Measurements from ENCODE around the gene CCL28. TPM values are rescaled to one million over a fixed set of nuclear protein-coding genes. Genes with fewer than 3 reads are reported as not detected.
"Not testable (repeated sequence)": the region's sequence is repeated elsewhere in the genome, so short reads cannot be mapped to it uniquely, and the experiment has no call there.

CCL28 gene, protein sequence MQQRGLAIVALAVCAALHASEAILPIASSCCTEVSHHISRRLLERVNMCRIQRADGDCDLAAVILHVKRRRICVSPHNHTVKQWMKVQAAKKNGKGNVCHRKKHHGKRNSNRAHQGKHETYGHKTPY
- polyA plus RNA-seq (ENCODE audit: insufficient read length in 10 of 10): 1 to 10 TPM in 1 of 10 donors, under 1 TPM in 9; 0.10 to 1.2 (median 0.24) TPM
- long read RNA-seq, donor 1: 0 reads
- long read RNA-seq, donor 2: 0 reads
- long read RNA-seq, donor 3: 0 reads
- long read RNA-seq, donor 4: 0 reads
- long read RNA-seq, donor 5: 0 reads
- long read RNA-seq, donor 6: 0 reads
- long read RNA-seq, donor 7: 0 reads
- long read RNA-seq, donor 8: 0 reads
- long read RNA-seq, donor 9: 0 reads

DNA sequence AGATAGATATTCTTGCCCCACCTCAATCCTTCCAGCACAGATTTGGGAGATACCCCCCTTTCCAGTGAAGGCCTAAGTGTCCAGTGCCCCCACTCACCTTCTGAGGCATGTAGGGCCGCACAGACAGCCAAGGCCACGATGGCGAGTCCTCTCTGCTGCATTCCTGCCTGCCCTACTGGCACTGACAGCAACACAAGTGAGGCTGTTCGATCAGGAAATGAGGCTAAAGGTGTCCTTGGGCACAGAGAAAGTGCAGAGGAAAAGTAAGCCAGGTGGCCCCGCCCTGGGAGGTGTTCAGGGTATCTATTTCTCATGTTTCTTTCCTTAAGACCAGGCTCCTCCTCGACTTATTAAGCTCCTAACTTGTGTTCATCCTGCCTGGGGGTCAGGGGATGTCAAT is at the start of gene CCL28:
CCL28 (minus strand) TSS at position 236 of the 400 bp plus-strand sequence; CDS start at position 161, 75 bp downstream.
- no peak for DNase-seq

DNA sequence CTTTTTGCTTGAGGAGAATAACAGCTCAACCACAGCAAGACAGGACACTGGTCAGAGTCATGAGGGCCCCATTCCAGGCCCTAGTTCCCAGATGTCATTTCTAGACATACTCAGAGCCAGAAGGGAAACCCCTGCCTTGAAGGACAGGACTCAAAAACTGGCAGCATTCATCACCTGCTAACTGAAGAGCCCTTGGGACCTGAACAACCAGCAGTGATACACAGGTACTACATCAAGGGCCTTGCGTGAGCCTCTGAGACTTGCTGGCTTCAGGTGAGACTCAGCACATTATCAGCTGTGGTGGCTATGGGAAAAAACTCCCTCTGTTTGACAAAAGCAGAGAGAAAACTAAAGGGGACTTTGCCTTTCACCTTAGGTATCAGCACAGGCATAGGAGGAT is 48.9 kb upstream of the CCL28 start:
- no peak for DNase-seq

DNA sequence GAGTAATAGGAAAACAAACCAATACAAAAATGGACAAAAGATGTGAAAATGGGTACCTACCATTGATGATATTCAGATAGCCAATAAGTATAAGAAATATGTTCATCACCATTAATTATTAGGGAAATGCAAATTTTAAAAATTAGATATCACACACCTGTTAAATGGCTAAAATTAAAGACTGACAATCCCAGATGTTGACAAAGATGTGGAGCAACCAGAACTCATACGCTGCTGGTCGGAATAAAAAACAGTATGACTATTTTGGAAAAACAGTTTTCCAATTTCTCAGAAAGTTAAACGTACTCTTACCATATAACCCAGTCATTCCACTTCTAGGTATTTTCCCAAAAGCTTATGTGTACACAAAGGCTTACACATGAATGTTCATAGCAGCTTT is 44.4 kb upstream of the CCL28 start:
- DNase-seq: no peak

DNA sequence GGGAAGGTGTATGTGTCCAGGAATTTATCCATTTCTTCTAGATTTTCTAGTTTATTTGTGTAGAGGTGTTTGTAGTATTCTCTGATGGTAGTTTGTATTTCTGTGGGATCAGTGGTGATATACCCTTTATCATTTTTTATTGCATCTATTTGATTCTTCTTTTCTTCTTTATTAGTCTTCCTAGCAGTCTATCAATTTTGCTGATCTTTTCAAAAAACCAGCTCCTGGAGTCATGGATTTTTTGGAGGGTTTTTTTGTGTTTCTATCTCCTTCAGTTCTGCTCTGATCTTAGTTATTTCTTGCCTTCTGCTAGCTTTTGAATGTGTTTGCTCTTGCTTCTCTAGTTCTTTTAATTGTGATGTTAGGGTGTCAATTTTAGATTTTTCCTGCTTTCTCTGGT is 29.4 kb upstream of the CCL28 start:
- DNase-seq: not testable (repeated sequence)

DNA sequence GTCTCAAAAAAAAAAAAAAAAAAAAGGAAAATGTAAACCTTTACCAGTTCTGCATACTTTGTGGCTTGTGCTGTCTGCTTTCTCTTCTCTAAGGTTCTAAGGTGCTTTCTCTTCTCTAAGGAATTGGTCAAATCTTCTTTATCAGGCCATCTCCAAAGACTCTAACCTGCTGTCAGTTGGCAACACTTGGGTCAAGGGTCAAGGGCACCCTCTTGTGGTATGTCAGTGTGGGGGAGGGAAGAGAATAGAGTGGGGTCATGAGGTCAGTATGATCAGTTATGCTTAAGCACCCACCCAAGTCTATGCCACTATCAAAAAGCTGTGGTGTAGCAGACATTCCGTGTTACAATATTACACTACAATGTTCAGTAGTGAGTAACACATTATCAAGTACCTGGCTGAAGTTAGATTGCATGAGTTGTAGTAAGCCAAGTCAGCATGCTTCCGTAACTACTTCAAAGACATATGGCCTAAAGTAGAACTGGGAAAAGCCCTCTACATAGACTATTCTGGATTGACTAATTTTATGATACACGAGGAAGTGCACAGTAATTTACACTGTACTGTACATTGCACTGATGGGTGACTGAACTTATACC is 25.0 kb upstream of the CCL28 start:
- DNase-seq: no peak

DNA sequence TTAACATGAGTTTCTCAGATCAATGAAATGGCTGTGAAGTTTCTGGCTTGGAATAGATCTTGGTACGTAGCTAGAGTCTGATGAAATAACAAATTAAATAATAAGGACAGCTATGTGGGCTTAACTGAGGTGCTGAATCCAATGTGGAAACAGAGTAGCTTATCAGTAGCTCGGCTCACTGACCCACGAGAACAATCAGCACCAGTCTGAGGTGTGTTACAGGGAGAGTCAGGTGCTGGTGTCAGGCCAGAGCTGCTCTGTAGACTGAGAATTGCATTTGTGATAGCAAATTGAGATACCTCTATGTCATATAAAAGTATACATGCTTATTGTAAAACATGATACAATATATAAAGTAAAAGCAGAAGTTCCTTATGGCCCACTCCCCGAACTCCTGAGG is 21.2 kb upstream of the CCL28 start:
- no peak for DNase-seq

DNA sequence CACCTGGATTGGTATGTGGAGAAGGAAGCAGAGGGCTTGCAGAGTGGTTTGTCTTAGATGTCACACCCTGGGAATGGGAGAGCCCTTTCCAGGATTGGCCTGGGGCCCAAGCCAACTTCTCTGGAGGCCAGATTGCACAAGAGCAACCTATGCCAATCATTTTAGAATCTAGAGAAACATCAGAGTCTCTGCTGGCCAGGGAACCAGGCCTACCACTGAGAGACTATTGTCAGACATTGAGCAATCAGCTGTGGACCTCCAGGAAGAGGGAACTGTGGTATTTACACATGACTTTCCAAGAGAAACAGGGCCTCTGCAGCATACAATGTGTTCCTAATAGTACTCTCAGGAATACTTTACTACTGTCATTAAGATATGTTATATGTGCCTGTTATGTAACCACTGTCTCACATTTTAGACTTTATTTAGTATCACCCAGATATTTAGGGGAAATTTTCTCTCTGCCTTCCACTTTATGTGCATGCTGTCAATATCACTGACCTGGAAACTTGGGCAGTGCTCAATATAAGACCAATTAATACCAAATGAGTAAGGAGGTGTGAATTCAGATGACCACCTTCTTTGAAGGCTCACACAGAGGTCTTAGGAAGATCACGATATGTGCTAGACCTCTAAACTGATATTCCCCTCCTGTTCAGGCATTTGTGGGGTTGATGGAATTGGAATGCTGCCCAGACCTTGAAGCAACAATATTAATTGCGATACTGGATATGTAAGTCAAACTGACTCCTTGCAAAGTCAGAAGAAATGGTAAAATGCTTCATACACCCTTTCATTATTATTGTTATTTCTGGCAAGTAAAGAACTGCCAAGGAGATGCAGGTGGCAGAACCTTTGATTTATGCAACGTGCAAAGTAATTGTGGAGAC is 20.5 kb upstream of the CCL28 start:
- peak in 2 of 3 donors; percentile 10 to 11 for DNase-seq

DNA sequence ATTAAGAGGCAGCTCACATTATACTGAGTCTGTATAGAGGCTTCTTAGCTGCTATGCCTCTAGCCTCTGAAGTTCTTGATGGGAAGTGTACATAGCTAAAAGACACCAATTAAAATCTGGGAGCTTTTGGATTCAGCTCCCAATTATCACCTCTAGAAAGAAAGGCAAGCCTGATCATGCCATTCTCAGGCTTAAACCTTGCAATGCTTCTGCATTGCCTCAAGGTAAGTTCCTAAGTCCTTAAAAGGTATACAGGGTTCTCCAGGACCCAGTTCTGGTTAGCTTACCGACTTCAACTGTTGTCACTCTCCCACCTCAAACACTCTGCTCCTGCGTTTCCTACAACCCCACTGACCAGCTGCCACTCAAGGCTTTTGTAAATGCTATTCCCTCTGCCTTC is 17.5 kb upstream of the CCL28 start:
- no peak for DNase-seq

DNA sequence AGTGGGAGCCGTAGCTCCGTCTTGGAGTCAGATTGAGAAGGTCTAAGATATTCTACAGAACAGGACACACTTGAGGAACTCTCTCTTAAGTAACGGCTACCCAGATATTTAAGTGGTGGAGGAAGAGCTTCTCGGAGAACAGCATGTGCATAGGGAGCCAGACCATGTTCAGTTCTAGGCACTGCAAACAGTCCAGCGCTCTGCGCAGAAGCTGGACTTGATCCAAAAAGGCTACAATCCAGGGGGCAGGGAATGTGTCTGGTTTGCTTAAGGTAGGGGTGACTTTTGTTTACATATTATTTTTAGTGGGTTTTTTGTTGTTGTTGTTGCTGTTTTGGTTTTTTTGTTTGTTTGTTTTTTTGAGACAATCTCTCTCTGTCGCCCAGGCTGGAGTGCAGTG is 16.8 kb upstream of the CCL28 start:
- DNase-seq: no peak

DNA sequence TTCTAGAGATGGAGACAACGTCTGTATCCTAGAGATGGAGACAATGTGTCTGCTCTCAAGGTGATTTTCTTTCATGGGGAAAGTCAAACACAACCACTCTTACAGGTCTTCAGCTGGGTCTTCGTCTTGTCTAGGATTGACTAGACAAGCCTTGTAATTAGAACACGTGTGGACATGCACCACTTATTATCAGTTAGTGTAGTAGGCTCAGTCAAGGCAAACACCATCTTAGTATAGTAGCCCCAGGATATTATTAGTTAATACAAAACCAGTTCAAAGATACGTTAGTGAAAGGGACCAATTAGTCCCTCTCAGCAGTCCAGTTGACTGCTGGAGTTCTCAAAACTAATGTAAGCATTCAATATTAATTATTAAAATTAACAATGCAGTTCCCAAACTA is 15.1 kb upstream of the CCL28 start:
- DNase-seq: no peak

DNA sequence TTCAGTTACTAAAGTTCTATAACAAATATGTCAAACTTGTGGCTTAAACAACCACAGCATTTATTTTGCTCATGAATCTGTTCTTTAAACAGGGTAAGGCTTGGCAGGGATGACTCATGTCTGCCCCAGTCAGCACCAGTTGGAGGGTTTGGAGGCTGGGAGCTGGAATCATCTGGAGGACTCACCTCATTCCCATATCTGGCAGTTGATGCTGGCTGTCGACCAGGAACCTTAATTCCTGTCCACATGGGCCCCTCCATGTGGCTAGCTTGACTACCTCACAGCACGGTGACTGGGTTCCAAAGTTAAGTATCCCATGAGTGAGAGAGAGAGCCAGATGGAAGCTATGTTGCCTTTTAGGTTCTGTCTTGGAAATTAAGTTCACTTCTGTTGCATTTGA is 13.8 kb upstream of the CCL28 start:
- DNase-seq: peak in 1 of 3 donors; percentile 9

DNA sequence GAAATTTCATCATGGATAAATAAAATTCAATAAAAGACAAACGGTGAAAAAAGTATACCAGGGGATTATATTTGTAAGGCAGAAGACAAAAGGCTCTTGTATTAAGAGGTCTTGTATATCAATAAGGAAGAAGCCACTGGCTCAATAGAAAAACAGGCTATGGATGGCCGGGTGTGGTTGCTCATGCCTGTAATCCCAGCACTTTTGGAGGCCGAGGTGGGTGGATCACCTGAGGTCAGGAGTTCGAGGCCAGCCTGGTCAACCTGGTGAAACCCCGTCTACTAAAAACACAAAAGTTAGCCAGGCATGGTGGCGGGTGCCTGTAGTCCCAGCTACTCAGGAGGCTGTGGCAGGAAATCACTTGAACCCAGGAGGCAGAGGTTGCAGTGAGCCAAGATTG is 10.9 kb upstream of the CCL28 start:
- not testable (repeated sequence) for DNase-seq

DNA sequence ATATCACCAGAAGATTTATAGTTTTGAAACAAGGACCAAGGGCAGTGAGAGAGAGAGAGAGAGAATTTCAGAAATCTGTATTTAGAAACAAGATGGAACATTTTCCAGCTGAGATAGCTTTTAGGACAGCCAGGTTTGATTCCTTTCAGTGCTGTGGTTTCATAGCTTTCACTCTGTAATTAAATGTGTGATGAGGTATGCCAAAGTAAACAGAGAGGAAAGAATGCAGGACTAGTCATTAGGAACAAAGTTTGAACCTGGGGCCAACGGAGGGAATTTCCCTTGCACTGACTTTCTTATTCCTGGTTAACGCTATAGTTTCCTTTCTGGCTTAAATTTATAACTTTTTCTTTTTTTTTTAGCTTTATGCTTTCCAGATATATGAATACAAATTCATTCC is 10.0 kb upstream of the CCL28 start:
- DNase-seq: peak in 1 of 3 donors; percentile 4

DNA sequence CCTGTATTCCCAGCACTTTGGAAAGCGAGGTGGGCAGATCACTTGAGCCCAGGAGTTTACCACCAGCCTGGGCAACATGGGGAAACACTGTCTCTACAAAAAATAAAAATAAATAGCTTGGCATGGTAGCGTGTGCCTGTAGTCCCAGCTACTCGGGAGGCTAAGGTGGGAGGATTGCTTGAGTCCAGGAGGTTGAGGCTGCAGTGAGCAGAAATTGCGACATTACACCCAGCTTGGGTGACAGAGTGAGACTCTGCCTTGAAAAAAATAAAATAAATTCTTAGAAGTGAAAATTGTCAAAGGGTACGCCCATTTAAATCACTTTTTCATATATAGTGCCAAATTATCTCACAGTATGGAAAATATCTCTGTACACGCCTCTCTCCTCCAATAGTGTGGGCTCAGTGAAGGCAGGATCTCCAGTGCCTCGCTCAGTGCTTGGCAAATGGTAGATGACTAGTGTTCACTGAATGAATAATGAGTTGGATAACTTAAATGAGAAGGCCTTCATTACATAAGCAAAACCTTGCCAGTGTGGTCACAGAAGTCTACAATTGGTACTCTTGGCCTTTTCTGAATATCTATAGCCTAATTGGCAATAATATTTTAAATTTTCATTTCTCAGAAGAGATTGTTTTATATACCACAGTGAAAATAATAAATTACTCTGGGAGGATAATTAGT is 9.4 kb upstream of the CCL28 start:
- DNase-seq: no peak

DNA sequence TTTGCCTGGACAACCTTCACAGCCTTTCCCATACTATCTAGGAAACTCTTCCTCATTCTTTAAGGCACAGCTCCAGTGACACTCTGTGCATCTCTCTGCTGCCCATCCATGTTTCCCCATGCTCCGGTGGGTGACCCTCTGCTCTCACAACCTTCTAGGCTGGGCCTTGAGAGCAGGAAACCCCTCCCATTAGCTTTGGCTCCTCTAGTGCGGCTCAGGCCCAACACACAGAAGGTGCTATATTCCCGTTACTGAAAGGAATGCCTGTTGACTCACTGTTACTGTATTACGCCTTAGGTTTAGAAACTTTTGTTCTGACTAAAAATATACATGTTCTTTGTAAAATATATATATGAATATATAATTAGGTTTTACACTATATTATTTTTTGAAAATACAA is 8.1 kb upstream of the CCL28 start:
- DNase-seq: no peak

DNA sequence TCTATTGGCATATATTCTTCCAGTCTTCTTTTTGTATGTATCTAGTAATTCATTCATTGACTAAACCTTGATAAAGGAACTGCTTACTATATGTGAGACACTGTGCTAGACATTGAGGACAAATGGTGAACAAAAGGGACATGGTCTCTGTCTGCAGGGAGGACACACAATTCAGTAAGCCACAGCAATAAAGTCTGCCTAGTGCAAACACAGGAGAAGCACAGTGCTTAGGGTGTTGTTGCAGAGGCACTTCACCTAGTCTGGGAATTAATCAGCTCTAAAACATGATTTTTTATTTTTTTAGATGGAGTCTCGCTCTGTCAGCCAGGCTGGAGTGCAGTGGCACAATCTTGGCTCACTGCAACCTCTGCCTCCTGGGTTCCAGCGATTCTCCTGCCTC is 6.4 kb upstream of the CCL28 start:
- no peak for DNase-seq

DNA sequence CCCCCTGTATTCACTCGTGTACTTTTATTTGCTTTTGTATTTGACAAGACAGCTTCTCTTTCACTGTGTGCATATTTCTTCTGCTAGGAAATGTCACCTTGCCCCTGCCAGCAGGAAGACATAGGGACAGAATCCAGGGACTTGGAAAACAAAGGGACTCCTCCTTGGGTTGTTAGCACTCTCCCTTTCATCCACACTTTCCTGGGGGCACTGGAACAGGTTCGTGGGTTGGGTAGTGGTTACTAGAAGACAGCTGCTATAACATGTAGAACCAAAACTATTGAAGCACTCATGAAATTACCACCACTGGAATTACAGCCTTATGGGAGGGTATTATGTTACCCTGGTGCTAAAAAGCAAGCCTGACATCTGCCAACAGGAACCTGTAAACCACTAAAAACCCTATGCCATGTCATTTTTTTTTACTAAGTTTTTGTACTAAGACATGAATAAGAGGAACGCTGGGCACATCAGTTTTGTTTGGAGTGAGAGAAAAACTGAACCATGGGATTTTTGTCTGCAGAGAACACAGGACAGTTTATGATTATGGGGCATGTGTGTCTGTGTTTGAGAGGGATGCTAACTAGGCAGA is 4.7 kb upstream of the CCL28 start:
- DNase-seq: no peak

DNA sequence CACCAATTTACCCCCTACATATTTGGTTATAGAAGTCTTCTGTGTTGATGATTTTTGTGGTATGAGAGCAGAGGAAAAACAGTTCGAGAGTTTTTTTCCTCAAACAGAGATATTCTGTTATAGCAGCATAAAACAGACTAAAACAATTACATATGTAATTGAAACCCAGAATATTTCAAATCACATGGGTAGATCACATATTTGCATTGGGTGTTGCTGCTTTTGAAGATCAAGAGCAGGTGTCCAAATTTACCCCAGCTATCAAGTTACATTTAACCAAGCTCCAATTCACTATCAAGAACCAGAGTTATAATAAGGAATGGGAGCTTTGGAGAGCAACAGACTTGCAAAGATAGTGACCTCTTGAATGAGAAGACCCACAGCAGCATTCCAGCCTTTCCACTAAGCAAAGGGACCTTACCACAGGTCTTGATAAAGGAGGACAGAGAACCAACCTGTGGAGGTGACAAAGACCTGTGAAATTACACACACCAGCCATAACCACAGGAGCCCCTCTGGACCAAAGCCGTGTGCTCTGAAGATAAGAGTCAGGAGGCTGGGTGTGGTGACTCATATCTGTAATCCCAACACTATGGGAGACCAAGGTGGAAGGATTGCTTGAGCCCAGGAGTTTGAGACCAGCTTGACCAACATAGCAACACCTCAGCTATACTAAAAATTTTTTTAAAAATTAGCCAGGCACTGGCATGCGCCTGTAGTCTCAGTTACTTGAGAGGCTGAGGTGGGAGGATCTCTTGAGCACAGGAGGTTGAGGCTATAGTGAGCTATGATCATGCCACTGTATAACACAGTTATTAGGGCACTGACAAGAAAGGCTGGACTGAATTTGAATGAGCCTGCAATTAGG is 4.0 kb upstream of the CCL28 start:
- no peak for DNase-seq

DNA sequence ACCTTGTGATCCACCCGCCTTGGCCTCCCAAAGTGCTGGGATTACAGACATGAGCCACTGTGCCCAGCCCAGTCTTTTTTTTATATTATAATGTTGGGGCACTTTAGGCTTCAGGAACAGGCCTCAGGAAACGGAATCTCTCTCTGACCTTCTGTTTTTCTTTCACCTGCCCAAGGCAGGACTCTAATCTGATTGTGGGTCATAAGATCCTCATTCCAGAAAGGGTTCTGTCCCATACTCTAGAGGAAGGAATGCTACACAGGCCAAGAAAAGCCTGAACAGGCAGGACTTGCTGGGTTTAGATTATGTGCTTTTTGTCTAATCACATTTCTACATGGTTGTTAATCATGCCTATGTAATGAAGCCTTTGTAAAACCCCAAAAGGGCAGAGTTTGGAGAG is 1.8 kb upstream of the CCL28 start:
- no peak for DNase-seq

DNA sequence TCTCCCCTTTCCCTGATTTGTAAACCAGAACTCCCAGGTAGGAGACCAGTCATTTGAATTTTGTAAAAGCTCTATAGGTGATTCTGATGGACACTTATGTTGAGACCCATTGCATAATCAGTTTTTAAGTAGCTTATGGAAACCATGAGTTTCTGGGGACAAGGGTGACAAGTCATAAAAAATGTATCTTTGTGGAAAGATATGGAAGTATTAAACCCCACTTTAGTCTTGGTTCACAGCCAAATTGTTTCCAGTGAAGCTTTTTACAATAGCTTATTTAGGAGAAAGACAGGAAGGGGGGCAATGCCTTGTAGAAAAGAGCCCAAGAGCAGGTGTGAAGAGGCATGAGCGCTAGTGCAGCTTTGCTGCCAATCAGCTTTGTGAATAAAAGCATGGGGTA is 453 bp upstream of the CCL28 start:
- DNase-seq: no peak

DNA sequence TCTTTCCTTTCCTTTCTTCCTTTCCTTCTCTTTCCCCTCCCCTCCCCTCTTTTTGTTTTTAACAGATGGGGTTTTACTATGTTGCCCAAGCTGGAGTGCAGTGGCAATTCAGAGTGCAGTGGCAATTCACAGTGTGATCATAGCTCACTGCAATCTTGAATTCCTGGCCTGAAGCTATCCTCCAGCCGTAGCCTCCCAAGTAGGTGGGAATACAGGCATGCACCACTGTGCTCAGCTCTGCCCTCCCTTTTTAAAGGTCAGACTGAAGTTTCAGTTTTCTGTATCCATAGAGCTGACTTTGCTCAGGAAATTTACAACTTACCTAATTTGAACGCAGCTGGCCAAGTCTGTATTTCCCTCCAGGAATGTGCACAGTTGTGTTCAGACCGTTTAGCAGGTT is 696 bp downstream of the CCL28 start:
- no peak for DNase-seq

Measured in muscle of back (tissue), 13 donors.